Astrocyte (in vitro differentiated cells and primary cell): ENCODE data around the gene MYO15A. TPM values are rescaled to one million over a fixed set of nuclear protein-coding genes. Genes with fewer than 3 reads are reported as not detected.

ENCODE experiments used
- DNase-seq: peaks from one replicate; pipeline ENCODE4 v3.0.0-alpha.2; 2010; ENCODE audit warnings: low read depth
- FAIRE-seq: peaks from 2 replicates; lab custom pipeline; 2011; peaks lifted over from hg19 to GRCh38; lab: Jason Lieb, UNC
- H2AFZ ChIP-seq: 2 replicates; pipeline ENCODE4 v1.6.0; 2012; ENCODE audit warnings: low read depth, low read length, inconsistent platforms
- H3K27ac ChIP-seq: 2 replicates; pipeline ENCODE4 v1.5.1; 2011; ENCODE audit warnings: low read depth, low read length, inconsistent platforms
- H3K27me3 ChIP-seq: 2 replicates; pipeline ENCODE4 v1.6.0; 2011; ENCODE audit warnings: low read length, inconsistent platforms; ENCODE audit not compliant: insufficient read depth
- H3K36me3 ChIP-seq: 2 replicates; pipeline ENCODE4 v1.5.1; 2011; ENCODE audit warnings: low read length, inconsistent platforms; ENCODE audit not compliant: insufficient read depth
- H3K4me1 ChIP-seq: 2 replicates; pipeline ENCODE4 v1.5.1; 2011; ENCODE audit warnings: low read length, inconsistent platforms; ENCODE audit not compliant: insufficient read depth
- H3K4me2 ChIP-seq: 2 replicates; pipeline ENCODE4 v1.6.0; 2012; ENCODE audit warnings: low read length, inconsistent platforms
- H3K4me3 ChIP-seq: 2 replicates; pipeline ENCODE4 v1.5.1; 2011; ENCODE audit warnings: low read depth, mild to moderate bottlenecking, low read length, inconsistent platforms; ENCODE audit not compliant: insufficient read depth
- H3K79me2 ChIP-seq: 2 replicates; pipeline ENCODE4 v1.6.0; 2012; ENCODE audit warnings: mild to moderate bottlenecking, low read length, inconsistent platforms; ENCODE audit not compliant: insufficient read depth
- H3K9ac ChIP-seq: 2 replicates; pipeline ENCODE4 v1.6.0; 2012; ENCODE audit warnings: mild to moderate bottlenecking, low read length, inconsistent platforms
- H3K9me3 ChIP-seq: 2 replicates; pipeline ENCODE4 v1.5.1; 2012; ENCODE audit warnings: low read depth, mild to moderate bottlenecking, low read length, inconsistent platforms; ENCODE audit not compliant: insufficient read depth
- H4K20me1 ChIP-seq: 2 replicates; pipeline ENCODE4 v1.6.0; 2012; ENCODE audit warnings: low read length, inconsistent platforms; ENCODE audit not compliant: insufficient read depth
- H3K27ac Mint-ChIP-seq: one replicate; pipeline ENCODE4 v1.8.0; 2021; ENCODE audit warnings: mild to moderate bottlenecking, mixed read lengths; ENCODE audit not compliant: unreplicated experiment
- H3K27me3 Mint-ChIP-seq: one replicate; pipeline ENCODE4 v1.8.0; 2021; ENCODE audit warnings: low read depth, mixed read lengths; ENCODE audit not compliant: unreplicated experiment
- H3K36me3 Mint-ChIP-seq: one replicate; pipeline ENCODE4 v1.8.0; 2021; ENCODE audit warnings: low read depth, mixed read lengths; ENCODE audit not compliant: unreplicated experiment
- H3K4me1 Mint-ChIP-seq: one replicate; pipeline ENCODE4 v1.8.0; 2021; ENCODE audit warnings: low read depth, mixed read lengths; ENCODE audit not compliant: unreplicated experiment
- H3K4me3 Mint-ChIP-seq: one replicate; pipeline ENCODE4 v1.8.0; 2021; ENCODE audit warnings: mild to moderate bottlenecking, moderate library complexity, mixed read lengths; ENCODE audit not compliant: unreplicated experiment
- H3K9me3 Mint-ChIP-seq: one replicate; pipeline ENCODE4 v1.8.0; 2021; ENCODE audit warnings: mild to moderate bottlenecking, mixed read lengths; ENCODE audit not compliant: unreplicated experiment
- EZH2 ChIP-seq: IDR thresholded peaks from 2 replicates; pipeline ENCODE4 v1.6.1; 2012; ENCODE audit warnings: mild to moderate bottlenecking, low read length, inconsistent platforms; ENCODE audit not compliant: insufficient read depth
- total RNA-seq: library from RNA; stranded (reverse); gene quantifications from 2 replicates; pipeline ENCODE4 v1.2.1, GENCODE V29; 2021
- TF ChIP-seq, protein P1 (sequence below): IDR thresholded peaks from 2 replicates; pipeline ENCODE4 v1.5.1; 2011; ENCODE audit warnings: low read depth, mild to moderate bottlenecking, inconsistent platforms, low read length, moderate library complexity; ENCODE audit not compliant: insufficient read depth

Gene MYO15A
- total RNA-seq, 1 donor from 2014 or later, result 0.32 TPM

DNA sequence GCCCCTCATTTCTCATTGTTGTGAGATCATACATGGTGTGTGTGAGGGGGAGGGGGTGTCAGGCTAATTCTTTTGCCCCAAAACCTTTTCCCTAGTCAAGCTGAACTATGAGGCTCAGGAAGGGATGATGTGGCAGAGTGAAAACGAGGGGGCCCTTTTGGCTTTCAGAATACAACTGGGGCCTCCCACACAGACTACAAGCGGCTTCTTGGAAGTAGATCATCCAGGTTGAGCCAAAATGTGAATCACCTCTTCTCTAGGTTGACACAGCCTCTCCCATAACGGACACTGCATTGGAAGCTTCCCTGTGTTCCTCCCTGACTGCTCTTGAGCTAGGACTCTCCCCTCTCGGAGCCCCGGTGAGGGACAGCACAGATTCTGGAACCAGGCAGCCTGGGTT, 72.8 kb downstream of the MYO15A start:
- no peak overlapping the region for H3K4me2 ChIP-seq
- H3K9me3 ChIP-seq, result no peaks in the 10 kb centered on the region
- no peak overlapping the region for H3K9ac ChIP-seq
- Mint-ChIP-seq H3K27ac (peak overlapping the region; percentile 87), H3K36me3 (peaks cover 2% of the 10 kb centered on the region), H3K4me3 (peak overlapping the region; percentile 50), H3K9me3 (peaks cover 2% of the 10 kb centered on the region), H3K27me3 (no peaks in the 10 kb centered on the region), H3K4me1 (peaks cover 10% of the 10 kb centered on the region)
- H3K36me3 ChIP-seq, result no peaks in the 10 kb centered on the region
- no peak overlapping the region for H2AFZ ChIP-seq
- no peak overlapping the region for H3K27ac ChIP-seq
- TF ChIP-seq, protein P1, sequence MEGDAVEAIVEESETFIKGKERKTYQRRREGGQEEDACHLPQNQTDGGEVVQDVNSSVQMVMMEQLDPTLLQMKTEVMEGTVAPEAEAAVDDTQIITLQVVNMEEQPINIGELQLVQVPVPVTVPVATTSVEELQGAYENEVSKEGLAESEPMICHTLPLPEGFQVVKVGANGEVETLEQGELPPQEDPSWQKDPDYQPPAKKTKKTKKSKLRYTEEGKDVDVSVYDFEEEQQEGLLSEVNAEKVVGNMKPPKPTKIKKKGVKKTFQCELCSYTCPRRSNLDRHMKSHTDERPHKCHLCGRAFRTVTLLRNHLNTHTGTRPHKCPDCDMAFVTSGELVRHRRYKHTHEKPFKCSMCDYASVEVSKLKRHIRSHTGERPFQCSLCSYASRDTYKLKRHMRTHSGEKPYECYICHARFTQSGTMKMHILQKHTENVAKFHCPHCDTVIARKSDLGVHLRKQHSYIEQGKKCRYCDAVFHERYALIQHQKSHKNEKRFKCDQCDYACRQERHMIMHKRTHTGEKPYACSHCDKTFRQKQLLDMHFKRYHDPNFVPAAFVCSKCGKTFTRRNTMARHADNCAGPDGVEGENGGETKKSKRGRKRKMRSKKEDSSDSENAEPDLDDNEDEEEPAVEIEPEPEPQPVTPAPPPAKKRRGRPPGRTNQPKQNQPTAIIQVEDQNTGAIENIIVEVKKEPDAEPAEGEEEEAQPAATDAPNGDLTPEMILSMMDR, result no peak
- no peak for TF ChIP-seq EZH2
- DNase-seq (peak; percentile 69), FAIRE-seq (no peak)
- H3K4me1 ChIP-seq, result peaks cover 23% of the 10 kb centered on the region
- no peak overlapping the region for H3K4me3 ChIP-seq
- peaks cover 27% of the 10 kb centered on the region for H3K79me2 ChIP-seq
- H3K27me3 ChIP-seq, result no peaks in the 10 kb centered on the region
- peaks cover 22% of the 10 kb centered on the region for H4K20me1 ChIP-seq

DNA sequence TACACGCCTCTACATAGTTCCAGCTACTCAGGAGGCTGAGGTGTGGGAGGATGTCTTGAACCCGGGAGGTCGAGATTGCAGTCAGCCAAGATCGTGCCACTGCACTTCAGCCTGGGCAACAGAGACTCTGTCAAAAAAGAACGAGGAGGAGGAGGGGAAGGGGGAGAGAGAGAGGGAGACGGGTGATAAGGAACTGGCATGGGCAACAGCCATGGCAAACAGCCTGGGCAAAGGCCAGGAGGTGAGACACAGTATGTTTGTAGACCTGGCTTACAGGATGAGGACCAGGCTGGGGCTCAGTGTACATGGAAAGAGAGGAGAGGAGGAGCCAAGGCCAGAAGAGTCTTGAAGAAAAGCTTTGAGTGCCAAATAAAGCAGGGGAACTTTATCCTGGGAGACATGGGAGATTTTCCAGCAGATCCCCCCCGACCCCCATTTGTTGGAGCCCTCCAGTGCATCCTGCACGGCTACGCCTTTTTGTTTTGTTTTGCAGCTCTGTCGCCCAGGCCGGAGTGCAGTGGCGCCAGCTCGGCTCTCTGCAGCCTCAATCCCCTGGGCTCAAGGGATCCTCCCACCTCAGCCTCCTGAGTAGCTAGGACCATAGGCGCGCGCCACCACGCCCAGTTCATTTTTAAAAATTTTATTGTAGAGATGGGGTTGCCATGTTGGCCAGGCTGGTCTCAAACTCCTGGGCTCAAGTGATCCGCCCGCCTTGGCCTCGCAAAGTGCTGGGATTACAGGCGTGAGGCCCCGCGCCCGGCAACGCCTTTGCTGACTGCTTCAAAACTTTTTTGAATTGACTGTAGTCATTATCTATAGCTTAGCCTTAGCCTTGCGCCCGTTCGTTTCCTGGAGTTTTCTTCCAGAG, 73.8 kb downstream of the MYO15A start:
- Histone ChIP-seq H3K4me2 (peak overlapping the region; percentile 92), H3K36me3 (no peaks in the 10 kb centered on the region), H3K4me3 (peak overlapping the region; percentile 71), H3K9ac (peak overlapping the region; percentile 87), H3K79me2 (peaks cover 37% of the 10 kb centered on the region), H4K20me1 (peaks cover 31% of the 10 kb centered on the region), H3K27me3 (no peaks in the 10 kb centered on the region), H3K9me3 (no peaks in the 10 kb centered on the region), H3K4me1 (peaks cover 33% of the 10 kb centered on the region), H3K27ac (peak overlapping the region; percentile 94), H2AFZ (peak overlapping the region; percentile 82)
- H3K27me3 Mint-ChIP-seq, result no peaks in the 10 kb centered on the region
- H3K27ac Mint-ChIP-seq, result peak overlapping the region; percentile 96
- FAIRE-seq (no peak), DNase-seq (no peak)
- peak overlapping the region; percentile 91 for H3K4me3 Mint-ChIP-seq
- H3K36me3 Mint-ChIP-seq, result peaks cover 3% of the 10 kb centered on the region
- peaks cover 19% of the 10 kb centered on the region for H3K4me1 Mint-ChIP-seq
- peaks cover 2% of the 10 kb centered on the region for H3K9me3 Mint-ChIP-seq
- no peak for TF ChIP-seq EZH2
- TF ChIP-seq, protein P1, result no peak

DNA sequence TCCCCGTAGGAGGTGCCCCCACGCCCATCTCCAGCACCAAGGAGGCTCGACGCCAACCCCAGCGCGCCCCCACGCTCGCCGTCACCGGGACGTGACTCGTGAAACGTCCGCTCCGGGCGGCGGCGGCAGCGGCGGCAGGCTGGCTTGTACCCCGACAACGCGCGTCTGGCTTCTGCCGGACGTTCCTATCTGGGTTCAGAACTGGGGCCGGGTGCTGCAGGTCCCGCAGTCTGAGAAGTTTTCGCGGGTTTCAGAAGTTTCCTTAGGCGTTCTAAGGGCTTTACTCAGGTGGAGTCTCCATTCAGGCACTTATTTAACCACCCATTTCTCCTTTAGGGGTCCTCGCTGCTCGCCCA, 74.4 kb downstream of the MYO15A start:
- Histone ChIP-seq H3K79me2 (peaks cover 43% of the 10 kb centered on the region), H3K4me2 (peak overlapping the region; percentile 92), H3K4me3 (peak overlapping the region; percentile 71), H3K27ac (peak overlapping the region; percentile 94), H3K4me1 (peaks cover 39% of the 10 kb centered on the region), H4K20me1 (peaks cover 38% of the 10 kb centered on the region), H3K27me3 (no peaks in the 10 kb centered on the region), H3K36me3 (no peaks in the 10 kb centered on the region), H2AFZ (peak overlapping the region; percentile 82), H3K9me3 (no peaks in the 10 kb centered on the region), H3K9ac (peak overlapping the region; percentile 87)
- Mint-ChIP-seq H3K4me1 (peaks cover 25% of the 10 kb centered on the region), H3K9me3 (peaks cover 2% of the 10 kb centered on the region), H3K27ac (peak overlapping the region; percentile 96), H3K4me3 (peak overlapping the region; percentile 91), H3K27me3 (no peaks in the 10 kb centered on the region), H3K36me3 (peaks cover 3% of the 10 kb centered on the region)
- FAIRE-seq (peak; percentile 43), DNase-seq (no peak)
- no peak for TF ChIP-seq EZH2
- TF ChIP-seq, protein P1, result no peak
